SK-N-SH (cell line): ENCODE results near the gene CDH4. TPM values are rescaled to one million over a fixed set of nuclear protein-coding genes. Genes with fewer than 3 reads are reported as not detected.

Experiments
- CTCF ChIA-PET: fragments of 300-600, 350-600 bp; formaldehyde crosslinking; extraction: SDS; loops from one replicate; lab custom pipeline; 2021; lab: Yijun Ruan, JAX
- POLR2A ChIA-PET: fragments of 350-600 bp; sonication (Branson Sonifier 250); formaldehyde crosslinking; extraction: SDS; loops from one replicate; lab custom pipeline; 2020; ENCODE audit warnings: antibody characterized with exemption, inconsistent platforms; lab: Yijun Ruan, JAX
- DNase-seq: peaks from one replicate; pipeline ENCODE4 v3.0.0; 2012
- H2AFZ ChIP-seq: fragments of 200-600 bp; sonication (generic); 2 replicates; pipeline ENCODE4 v1.8.1; 2016; ENCODE audit warnings: antibody characterized with exemption, mild to moderate bottlenecking, low read depth
- H3F3A ChIP-seq: fragments of 200-600 bp; sonication (generic); replicated peaks from 2 replicates; pipeline ENCODE3; 2016; ENCODE audit warnings: antibody characterized with exemption, mild to moderate bottlenecking; ENCODE audit not compliant: insufficient read depth
- H3K27ac ChIP-seq, 2 experiments: fragments of 200-500 bp in 1 of 2; fragments of 200-600 bp in 1 of 2; sonication (Bioruptor generic) in 1 of 2; sonication (generic), shearing (Covaris generic) in 1 of 2; 2 replicates each; pipeline versions ENCODE4 v1.5.1 to v1.6.1; 2014 to 2016; ENCODE audit warnings: low read depth in 2 of 2, inconsistent platforms in 1 of 2, low read length in 1 of 2, mild to moderate bottlenecking in 1 of 2, mixed read lengths in 1 of 2
- H3K27me3 ChIP-seq: fragments of 200-600 bp; sonication (generic), shearing (Covaris generic); 2 replicates; pipeline ENCODE4 v1.6.1; 2016; ENCODE audit warnings: mixed run types; ENCODE audit not compliant: insufficient read depth
- H3K36me3 ChIP-seq, 2 experiments: fragments of 200-500 bp in 1 of 2; fragments of 200-600 bp in 1 of 2; sonication (Bioruptor generic) in 1 of 2; sonication (generic) in 1 of 2; replicated peaks in 1 of 2; 2 replicates each; pipeline versions ENCODE3 to v1.5.1; 2014 to 2016; ENCODE audit warnings: low read length in 1 of 2, mild to moderate bottlenecking in 1 of 2; ENCODE audit not compliant: insufficient read depth in 2 of 2, control insufficient read depth in 1 of 2
- H3K4me1 ChIP-seq, 2 experiments: fragments of 200-500 bp in 1 of 2; fragments of 200-600 bp in 1 of 2; sonication (Bioruptor generic) in 1 of 2; sonication (generic), shearing (Covaris generic) in 1 of 2; 2 replicates each; pipeline versions ENCODE4 v1.5.1 to v1.6.1; 2014 to 2016; ENCODE audit warnings: low read depth in 1 of 2, low read length in 1 of 2, mixed run types in 1 of 2; ENCODE audit not compliant: insufficient read depth in 2 of 2, control insufficient read depth in 1 of 2
- H3K4me2 ChIP-seq: fragments of 200-600 bp; sonication (generic), shearing (Covaris generic); 2 replicates; pipeline ENCODE4 v1.6.1; 2017; ENCODE audit warnings: mixed run types
- H3K4me3 ChIP-seq, 2 experiments: fragments of 200-500 bp in 1 of 2; fragments of 200-600 bp in 1 of 2; sonication (Bioruptor generic) in 1 of 2; sonication (generic), shearing (Covaris generic) in 1 of 2; 2 replicates each; pipeline versions ENCODE4 v1.5.1 to v1.8.1; 2014 to 2016; ENCODE audit warnings: low read depth in 2 of 2, inconsistent platforms in 1 of 2, low read length in 1 of 2, mild to moderate bottlenecking in 1 of 2, mixed read lengths in 1 of 2, moderate library complexity in 1 of 2
- H3K79me2 ChIP-seq: fragments of 200-600 bp; sonication (generic); 2 replicates; pipeline ENCODE4 v1.8.1; 2017; ENCODE audit warnings: mild to moderate bottlenecking; ENCODE audit not compliant: insufficient read depth
- H3K9ac ChIP-seq: fragments of 200-600 bp; sonication (generic); 2 replicates; pipeline ENCODE4 v1.6.1; 2017; ENCODE audit warnings: mixed run types
- H3K9me2 ChIP-seq: fragments of 200-600 bp; sonication (generic); 2 replicates; pipeline ENCODE4 v1.6.1; 2017; ENCODE audit warnings: mixed run types
- H3K9me3 ChIP-seq: fragments of 200-600 bp; sonication (generic); 2 replicates; pipeline ENCODE4 v1.6.1; 2017; ENCODE audit warnings: mixed run types, mild to moderate bottlenecking, moderate library complexity
- H4K20me1 ChIP-seq: fragments of 200-600 bp; sonication (generic); 2 replicates; pipeline ENCODE4 v1.6.1; 2017; ENCODE audit warnings: mild to moderate bottlenecking, mixed run types; ENCODE audit not compliant: insufficient read depth
- CHD2 ChIP-seq: fragments of 150-350 bp; IDR thresholded peaks from 2 replicates; pipeline ENCODE4 v1.6.1; 2018; ENCODE audit warnings: low read length; ENCODE audit not compliant: partially characterized antibody
- EP300 ChIP-seq, 2 experiments: IDR thresholded peaks; 2 replicates each; pipeline versions ENCODE4 v1.4.0 to v1.6.1; 2012; ENCODE audit warnings: borderline replicate concordance in 1 of 2, low read depth in 1 of 2, low read length in 1 of 2
- FOSL2 ChIP-seq: IDR thresholded peaks from 2 replicates; pipeline ENCODE4 v1.4.0; 2012; ENCODE audit warnings: low read depth, mild to moderate bottlenecking, moderate library complexity, borderline replicate concordance
- FOXJ3 ChIP-seq: sonication (generic); formaldehyde crosslinking; IDR thresholded peaks from 2 replicates; pipeline ENCODE4 v1.5.1; 2020; ENCODE audit warnings: mild to moderate bottlenecking, missing genetic modification reagents
- GABPA ChIP-seq: IDR thresholded peaks from 2 replicates; pipeline ENCODE4 v1.4.0; 2012; ENCODE audit warnings: low read depth, mild to moderate bottlenecking
- GATA2 ChIP-seq: sonication (generic); formaldehyde crosslinking; IDR thresholded peaks from 2 replicates; pipeline ENCODE4 v1.5.0; 2020; ENCODE audit warnings: mild to moderate bottlenecking, missing genetic modification reagents
- MAX ChIP-seq: IDR thresholded peaks from 2 replicates; pipeline ENCODE4 v1.4.0; 2012; ENCODE audit warnings: low read depth
- MEF2A ChIP-seq: IDR thresholded peaks from 2 replicates; pipeline ENCODE4 v1.4.0; 2012; ENCODE audit warnings: low read depth, borderline replicate concordance
- MXI1 ChIP-seq: IDR thresholded peaks from 2 replicates; pipeline ENCODE4 v1.6.1; 2012; ENCODE audit warnings: mild to moderate bottlenecking, low read depth, low read length, improper control_type of control experiment
- PBX3 ChIP-seq: IDR thresholded peaks from 2 replicates; pipeline ENCODE4; 2012
- RAD21 ChIP-seq: IDR thresholded peaks from 2 replicates; pipeline ENCODE4 v1.6.1; 2012; ENCODE audit warnings: mild to moderate bottlenecking, low read length
- RCOR1 ChIP-seq: fragments of 150-350 bp; IDR thresholded peaks from 2 replicates; pipeline ENCODE4 v1.6.1; 2017; ENCODE audit warnings: antibody characterized with exemption, low read length
- REST ChIP-seq: IDR thresholded peaks from 2 replicates; pipeline ENCODE4 v1.6.1; 2012; ENCODE audit warnings: mild to moderate bottlenecking, low read depth, low read length, moderate library complexity
- RFX5 ChIP-seq: IDR thresholded peaks from 2 replicates; pipeline ENCODE4 v1.6.1; 2012; ENCODE audit warnings: mild to moderate bottlenecking, improper control_type of control experiment, low read length
- RXRA ChIP-seq: IDR thresholded peaks from 2 replicates; pipeline ENCODE4 v1.4.0; 2012; ENCODE audit warnings: low read depth, mild to moderate bottlenecking, borderline replicate concordance
- SMC3 ChIP-seq: IDR thresholded peaks from 2 replicates; pipeline ENCODE4 v1.6.1; 2012; ENCODE audit warnings: low read depth, low read length, improper control_type of control experiment
- TAF1 ChIP-seq: IDR thresholded peaks from 2 replicates; pipeline ENCODE4 v1.6.1; 2012; ENCODE audit warnings: low read depth, mild to moderate bottlenecking, low read length, moderate library complexity, borderline replicate concordance
- USF2 ChIP-seq: fragments of 150-350 bp; IDR thresholded peaks from 2 replicates; pipeline ENCODE4 v1.6.1; 2017; ENCODE audit warnings: antibody characterized with exemption, low read length, low read depth, borderline replicate concordance
- ZBTB33 ChIP-seq: IDR thresholded peaks from 2 replicates; pipeline ENCODE4 v1.4.0; 2012; ENCODE audit warnings: low read depth, borderline replicate concordance
- WGBS: methylation state at CpG from one replicate; pipeline ENCODE4 v1.1.6; 2017; ENCODE audit warnings: low lambda C conversion rate; 5-methylcytosine and 5-hydroxymethylcytosine counted together
- polyA plus RNA-seq, 3 experiments: library from polyadenylated mRNA; depleted of rRNA; stranded (reverse); fragments of >200 nt; gene quantifications; 2 replicates each; pipeline ENCODE4 v1.2.3, GENCODE V29; 2012

Gene CDH4
- polyA plus RNA-seq, 1 of the 3 experiments (the other 2 are of a cell fraction): not detected

- TF ChIP-seq REST: no peak
- TF ChIP-seq MAX: no peak
- TF ChIP-seq CHD2: no peak
- TF ChIP-seq SMC3: no peak
- TF ChIP-seq MEF2A: no peak
- TF ChIP-seq RFX5: no peak
- TF ChIP-seq FOSL2: no peak
- no peak for TF ChIP-seq USF2
- no peak for TF ChIP-seq EP300 (IDR thresholded peaks at IDR 0.05; ENCODE audit: borderline replicate concordance in 1 of 2, low read depth in 1 of 2, low read length in 1 of 2)
- TF ChIP-seq FOXJ3 (CRISPR knock-in tag): no peak
- no peak for TF ChIP-seq RXRA
Observed at GRCh38 chr20:61203320-61203719, 48.7 kb upstream of the CDH4 start (continued).

GRCh38 chr20:61204206-61204605, 47.9 kb upstream of the CDH4 start:
- no peaks in the 10 kb centered on the region for H3K36me3 ChIP-seq
- H3K9me2 ChIP-seq: no peaks in the 10 kb centered on the region
- H3K4me2 ChIP-seq: no peak overlapping the region
- H3K27ac ChIP-seq: no peak overlapping the region
- WGBS: 28% methylated on average over 8 of the region's 8 CpGs
- no peaks in the 10 kb centered on the region for H3K4me1 ChIP-seq
- H3F3A ChIP-seq: no peaks in the 10 kb centered on the region
- H3K9me3 ChIP-seq: no peaks in the 10 kb centered on the region
- no peaks in the 10 kb centered on the region for H4K20me1 ChIP-seq
- no peaks in the 10 kb centered on the region for H3K79me2 ChIP-seq
- no peak overlapping the region for H2AFZ ChIP-seq
- H3K9ac ChIP-seq: no peak overlapping the region
- DNase-seq: no peak
- ChIA-PET CTCF (interaction anchor here (1.2 kb wide), 1 partner anchor 25 kb away, joined by 5 read pairs; no protein-coding TSS in a partner anchor), POLR2A (no interaction called here)
- TF ChIP-seq RCOR1 (no peak), RFX5 (no peak), PBX3 (no peak), MXI1 (no peak), GABPA (no peak), ZBTB33 (no peak), RXRA (no peak), RAD21 (no peak), TAF1 (no peak), GATA2 (CRISPR knock-in tag) (no peak), CHD2 (no peak)
- H3K4me3 ChIP-seq: no peak overlapping the region
- H3K27me3 ChIP-seq: no peaks in the 10 kb centered on the region
